Measurements from ENCODE around the gene CXCL16.

DNA sequence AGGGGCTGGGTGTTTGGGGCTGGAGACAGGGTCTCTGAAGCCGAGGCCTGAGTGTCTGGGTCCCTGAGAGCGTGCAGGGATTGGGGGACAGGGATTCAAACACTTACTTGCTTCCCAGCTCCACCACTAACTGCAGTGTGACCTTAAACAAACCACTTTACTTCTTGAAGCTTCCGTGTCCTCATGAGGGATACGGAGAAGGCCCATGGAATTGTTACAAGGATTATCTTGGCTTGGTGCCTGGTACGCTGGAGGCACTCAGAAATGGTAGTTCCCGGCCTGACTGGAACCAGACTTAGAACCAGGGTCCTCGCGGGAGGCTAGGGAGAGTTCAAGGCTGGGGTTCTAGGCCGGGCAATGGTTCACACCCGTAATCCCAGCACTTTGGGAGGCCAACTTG lies 2.9 kb upstream of the CXCL16 start:
- TF ChIP-seq, protein P1, sequence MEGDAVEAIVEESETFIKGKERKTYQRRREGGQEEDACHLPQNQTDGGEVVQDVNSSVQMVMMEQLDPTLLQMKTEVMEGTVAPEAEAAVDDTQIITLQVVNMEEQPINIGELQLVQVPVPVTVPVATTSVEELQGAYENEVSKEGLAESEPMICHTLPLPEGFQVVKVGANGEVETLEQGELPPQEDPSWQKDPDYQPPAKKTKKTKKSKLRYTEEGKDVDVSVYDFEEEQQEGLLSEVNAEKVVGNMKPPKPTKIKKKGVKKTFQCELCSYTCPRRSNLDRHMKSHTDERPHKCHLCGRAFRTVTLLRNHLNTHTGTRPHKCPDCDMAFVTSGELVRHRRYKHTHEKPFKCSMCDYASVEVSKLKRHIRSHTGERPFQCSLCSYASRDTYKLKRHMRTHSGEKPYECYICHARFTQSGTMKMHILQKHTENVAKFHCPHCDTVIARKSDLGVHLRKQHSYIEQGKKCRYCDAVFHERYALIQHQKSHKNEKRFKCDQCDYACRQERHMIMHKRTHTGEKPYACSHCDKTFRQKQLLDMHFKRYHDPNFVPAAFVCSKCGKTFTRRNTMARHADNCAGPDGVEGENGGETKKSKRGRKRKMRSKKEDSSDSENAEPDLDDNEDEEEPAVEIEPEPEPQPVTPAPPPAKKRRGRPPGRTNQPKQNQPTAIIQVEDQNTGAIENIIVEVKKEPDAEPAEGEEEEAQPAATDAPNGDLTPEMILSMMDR (IDR thresholded peaks at IDR 0.05 in 4 of 5, conservative IDR thresholded peaks at IDR 0.05 in 1 of 5) = no peak
- TF ChIP-seq POLR2A (IDR thresholded peaks at IDR 0.05) = no peak

Data from gastrocnemius medialis (tissue), 4 donors.